Right forelimb (tissue), 1 donor: ENCODE measurements around the gene PDLIM3.
"Not testable (repeated sequence)": the region's sequence is repeated elsewhere in the genome, so short reads cannot be mapped to it uniquely, and the experiment has no call there.

Experiments
- DNase-seq: peaks from one replicate; pipeline ENCODE4 v3.0.0-alpha.2; 2018

PDLIM3 gene

GRCh38 chr4:185514182-185514697 is 21.1 kb downstream of the PDLIM3 start:
- no peak for DNase-seq

- DNase-seq: no peak
Observed at GRCh38 chr4:185513489-185514181, 21.7 kb downstream of the PDLIM3 start.

GRCh38 chr4:185512516-185512915 is 22.8 kb downstream of the PDLIM3 start:
- DNase-seq: no peak

GRCh38 chr4:185511243-185511642 is 24.1 kb downstream of the PDLIM3 start:
- not testable (repeated sequence) for DNase-seq

GRCh38 chr4:185510806-185511205 is 24.5 kb downstream of the PDLIM3 start:
- DNase-seq: no peak

- DNase-seq: no peak
Observed at GRCh38 chr4:185508181-185508580, 27.1 kb downstream of the PDLIM3 start.

GRCh38 chr4:185506422-185506821 is 28.9 kb downstream of the PDLIM3 start:
- no peak for DNase-seq

GRCh38 chr4:185504098-185505047 is 30.9 kb downstream of the PDLIM3 start:
- DNase-seq: peak; percentile 53

- no peak for DNase-seq
Observed at GRCh38 chr4:185502386-185502785, 32.9 kb downstream of the PDLIM3 start.

- no peak for DNase-seq
Observed at GRCh38 chr4:185500576-185500975, 34.7 kb downstream of the PDLIM3 start.

- DNase-seq: no peak
Observed at GRCh38 chr4:185500035-185500434, 35.3 kb downstream of the PDLIM3 start.

GRCh38 chr4:185488650-185489049 is 46.7 kb downstream of the PDLIM3 start:
- no peak for DNase-seq

- no peak for DNase-seq
Observed at GRCh38 chr4:185481401-185481800, 53.9 kb downstream of the PDLIM3 start.

GRCh38 chr4:185480016-185480732 is 55.1 kb downstream of the PDLIM3 start:
- DNase-seq: no peak

GRCh38 chr4:185479507-185479971 is 55.8 kb downstream of the PDLIM3 start:
- DNase-seq: no peak

GRCh38 chr4:185473247-185473646 is 62.1 kb downstream of the PDLIM3 start:
- no peak for DNase-seq

- no peak for DNase-seq
Observed at GRCh38 chr4:185472103-185472542, 63.2 kb downstream of the PDLIM3 start.

GRCh38 chr4:185471235-185472102 is 63.8 kb downstream of the PDLIM3 start, which contains the start of gene CCDC110:
Gene CCDC110 (minus strand): TSS chr4:185471733. CDS start chr4:185471683, 50 bp downstream.
- peak; percentile 94 for DNase-seq

GRCh38 chr4:185470501-185471195 is 64.7 kb downstream of the PDLIM3 start:
- DNase-seq: no peak

- DNase-seq: no peak
Observed at GRCh38 chr4:185469580-185470154, 65.6 kb downstream of the PDLIM3 start.

- DNase-seq: no peak
Observed at GRCh38 chr4:185468999-185469398, 66.3 kb downstream of the PDLIM3 start.
